ENCODE measurements around the gene FHIT.
"Not testable (repeated sequence)": the region's sequence is repeated elsewhere in the genome, so short reads cannot be mapped to it uniquely, and the experiment has no call there.

The FHIT gene

DNA sequence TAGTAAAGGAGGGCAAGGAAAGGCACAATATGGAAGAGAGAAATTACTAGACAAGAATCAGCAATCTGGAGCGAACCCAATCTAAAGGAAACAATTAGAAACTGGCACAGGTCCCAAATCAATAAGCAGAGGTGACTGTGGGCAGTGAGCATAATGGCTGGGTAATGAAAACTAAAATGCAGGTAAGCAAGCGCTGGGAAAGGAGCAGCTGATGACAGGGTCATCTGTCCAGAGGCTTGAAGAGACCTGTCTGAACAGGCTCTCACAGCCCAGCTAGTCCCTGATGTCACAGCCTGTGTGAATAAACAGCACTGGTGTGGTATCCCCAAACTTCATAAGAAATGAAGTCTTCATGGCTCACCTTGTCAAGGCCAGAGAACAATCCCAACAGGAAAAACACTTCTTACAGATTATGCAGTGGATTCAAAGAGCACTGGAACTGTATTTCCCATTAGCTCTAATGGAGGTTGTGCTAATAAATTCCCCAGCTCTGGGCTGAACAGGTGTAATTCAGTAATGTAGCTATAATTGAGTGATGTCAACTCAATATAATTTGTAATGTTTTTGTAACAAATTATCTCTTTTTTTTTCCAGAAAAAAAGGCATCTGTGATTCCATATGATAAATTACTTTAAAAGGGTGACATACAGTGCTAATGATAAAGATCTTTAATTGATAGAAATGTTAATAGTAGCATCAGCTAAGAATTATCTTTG is 197.3 kb downstream of the FHIT start:
- no peak for DNase-seq

DNA sequence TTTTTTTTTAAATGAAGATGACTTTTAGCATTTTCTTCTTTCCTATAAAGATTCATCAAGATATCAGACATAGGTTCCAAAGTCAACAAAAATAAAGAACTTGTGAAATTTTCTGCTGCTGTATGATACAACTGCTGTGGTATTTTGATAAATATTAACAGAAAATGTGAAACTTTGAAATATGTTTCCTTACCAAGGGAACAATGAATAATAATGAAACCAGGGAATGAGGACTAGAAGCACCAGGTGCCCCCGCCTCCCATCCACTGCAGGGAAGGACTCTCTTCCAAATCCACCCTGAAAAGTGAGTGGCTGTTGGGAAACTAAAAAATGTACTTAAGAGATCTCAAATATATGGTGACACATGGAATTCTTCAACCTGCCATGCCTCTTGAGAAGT is 198.4 kb downstream of the FHIT start:
- DNase-seq: no peak

DNA sequence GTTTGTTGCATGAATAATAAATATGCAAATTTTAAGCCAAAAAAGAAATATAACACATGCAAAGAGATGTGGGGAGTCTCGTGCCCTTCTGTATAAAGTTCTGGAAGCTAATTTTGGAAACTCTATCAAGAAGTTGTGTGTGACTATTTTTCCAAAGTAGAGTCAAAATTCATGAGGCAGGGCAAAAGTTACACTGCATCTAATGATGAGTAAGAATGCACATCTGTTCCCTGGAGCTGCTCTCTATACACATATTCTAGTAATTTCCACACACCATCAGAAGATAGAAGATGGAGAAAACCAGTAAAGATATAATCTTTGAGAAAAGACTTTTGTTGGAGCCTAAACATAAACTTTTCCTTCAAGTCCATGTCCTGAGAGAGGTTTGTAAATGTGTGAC is 199.6 kb downstream of the FHIT start:
- no peak for DNase-seq

DNA sequence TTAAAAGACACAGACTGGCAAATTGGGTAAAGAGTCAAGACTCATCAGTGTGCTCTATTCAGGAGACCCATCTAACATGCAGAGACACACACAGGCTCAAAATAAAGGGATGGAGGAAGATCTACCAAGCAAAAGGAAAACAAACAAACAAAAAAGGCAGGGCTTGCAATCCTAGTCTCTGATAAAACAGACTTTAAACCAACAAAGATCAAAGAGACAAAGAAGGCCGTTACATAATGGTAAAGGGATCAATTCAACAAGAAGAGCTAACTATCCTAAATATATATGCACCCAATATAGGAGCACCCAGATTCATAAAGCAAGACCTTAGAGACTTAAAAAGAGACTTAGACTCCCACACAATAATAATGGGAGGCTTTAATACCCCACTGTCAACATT is 206.1 kb downstream of the FHIT start:
- not testable (repeated sequence) for DNase-seq

DNA sequence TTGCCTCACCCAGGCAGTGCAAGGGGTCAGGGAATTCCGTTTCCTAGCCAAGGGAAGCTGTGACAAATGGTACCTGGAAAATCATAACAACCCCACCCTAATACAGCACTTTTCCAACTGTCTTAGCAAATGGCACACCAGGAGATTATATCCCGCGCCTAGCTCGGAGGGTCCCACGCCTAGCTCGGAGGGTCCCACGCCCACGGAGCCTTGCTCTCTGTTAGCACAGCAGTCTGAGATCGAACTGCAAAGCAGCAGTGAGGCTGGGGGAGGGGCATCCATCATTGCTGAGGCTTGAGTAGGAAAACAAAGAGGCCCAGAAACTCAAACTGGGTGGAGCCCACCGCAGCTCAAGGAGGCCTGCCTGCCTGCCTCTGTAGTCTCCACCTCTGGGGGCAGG is 208.1 kb downstream of the FHIT start:
- no peak for DNase-seq

DNA sequence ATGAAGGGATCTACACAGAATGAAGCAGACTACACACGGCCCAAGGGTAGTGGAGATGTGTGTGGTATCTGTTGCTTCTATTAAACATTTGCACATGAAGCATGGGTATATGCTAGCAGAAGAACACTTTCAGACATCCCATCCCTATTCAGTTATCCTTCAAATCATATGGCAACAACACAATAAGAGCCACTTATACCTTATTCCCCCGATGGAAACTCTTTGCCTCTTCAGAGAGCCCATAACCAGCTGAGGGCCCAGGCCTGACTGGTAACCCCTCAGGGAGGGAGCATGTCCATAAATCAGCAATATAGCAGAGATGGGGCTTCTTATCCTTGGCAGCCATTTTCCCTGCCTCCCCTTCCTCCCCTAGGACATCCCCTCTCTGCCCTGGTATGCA is 210.6 kb downstream of the FHIT start:
- no peak for DNase-seq

DNA sequence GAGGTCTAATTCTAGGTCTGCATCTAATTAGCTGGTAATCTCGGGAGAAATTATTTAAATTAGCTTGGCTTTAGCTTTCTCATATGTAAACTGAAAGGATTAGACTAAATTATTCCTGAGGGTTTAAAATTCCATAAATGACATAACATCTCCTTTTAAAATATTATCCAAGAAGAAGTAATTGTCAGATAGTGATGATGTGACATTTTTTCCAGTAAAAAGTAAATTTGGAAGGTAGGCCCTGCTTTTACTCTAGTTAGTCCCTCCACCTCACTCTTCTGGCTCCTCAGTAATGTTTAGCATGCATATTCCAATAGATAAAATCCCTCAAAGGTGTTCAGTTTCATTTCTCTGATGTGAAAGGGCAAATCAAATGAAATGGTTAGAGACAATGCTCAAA is 215.7 kb downstream of the FHIT start:
- DNase-seq: no peak

DNA sequence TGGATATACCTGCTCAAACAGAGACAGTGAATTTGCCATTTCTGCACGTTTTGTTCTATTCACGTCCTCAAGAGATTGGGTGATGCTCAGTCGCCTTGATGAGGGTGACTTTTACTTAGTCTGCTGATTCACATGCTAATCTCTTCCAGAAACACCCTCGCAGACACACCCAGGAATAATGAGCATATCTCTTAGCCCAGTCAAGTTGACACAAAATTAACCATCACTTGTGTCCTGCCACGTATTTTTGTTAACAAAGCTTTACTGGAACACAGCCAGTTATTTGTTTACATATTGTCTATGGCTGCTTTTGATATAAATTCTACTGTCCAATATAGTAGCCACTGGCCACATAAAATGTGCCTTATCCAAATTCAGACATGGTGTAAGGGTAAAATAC is 218.3 kb downstream of the FHIT start:
- no peak for DNase-seq

DNA sequence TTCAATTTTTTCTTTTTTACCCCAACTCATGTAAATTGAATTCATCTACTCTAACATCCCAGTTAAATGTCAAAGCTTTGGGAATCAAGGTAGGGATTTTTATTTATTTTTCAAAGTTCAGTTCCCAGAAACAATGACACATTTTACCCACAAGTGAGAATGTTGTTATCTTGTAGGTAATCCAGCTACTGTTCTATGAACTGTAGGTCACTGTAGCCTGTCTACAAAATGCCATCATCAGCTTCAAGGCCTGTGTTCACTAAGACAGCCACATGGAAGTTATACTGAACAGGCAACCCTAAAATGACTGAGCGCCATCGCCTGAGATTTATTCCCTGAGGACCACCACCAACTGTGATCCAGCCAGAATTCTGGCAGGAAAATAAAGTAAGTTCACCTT is 219.7 kb downstream of the FHIT start:
- DNase-seq: no peak

DNA sequence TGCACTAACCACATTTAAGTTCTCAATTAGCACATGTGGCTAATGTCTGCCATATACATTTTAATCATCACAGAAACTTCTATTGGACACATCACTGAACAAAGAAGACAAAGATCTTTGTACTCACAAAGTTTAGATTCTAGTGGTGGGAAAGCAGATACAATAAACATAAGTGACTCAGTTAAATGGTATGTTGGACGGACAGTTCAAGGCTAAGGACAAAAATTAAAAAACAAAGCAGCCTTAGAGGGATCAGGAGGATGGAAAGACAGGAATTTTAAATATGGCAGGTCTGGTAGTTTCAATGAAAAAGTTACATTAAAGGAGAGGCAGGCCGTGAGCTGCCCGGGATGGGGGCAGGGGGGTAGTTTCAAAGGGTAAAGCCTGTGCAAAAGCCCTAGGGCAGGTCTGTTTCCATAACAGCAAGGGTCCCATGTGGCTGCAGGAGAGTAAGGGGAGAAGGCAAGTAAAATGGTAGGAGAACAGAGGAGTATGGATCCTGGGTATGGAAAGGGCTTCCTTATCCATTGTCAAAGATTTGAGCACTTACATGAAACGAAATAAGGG is 220.7 kb downstream of the FHIT start:
- peak; percentile 16 for DNase-seq

DNA sequence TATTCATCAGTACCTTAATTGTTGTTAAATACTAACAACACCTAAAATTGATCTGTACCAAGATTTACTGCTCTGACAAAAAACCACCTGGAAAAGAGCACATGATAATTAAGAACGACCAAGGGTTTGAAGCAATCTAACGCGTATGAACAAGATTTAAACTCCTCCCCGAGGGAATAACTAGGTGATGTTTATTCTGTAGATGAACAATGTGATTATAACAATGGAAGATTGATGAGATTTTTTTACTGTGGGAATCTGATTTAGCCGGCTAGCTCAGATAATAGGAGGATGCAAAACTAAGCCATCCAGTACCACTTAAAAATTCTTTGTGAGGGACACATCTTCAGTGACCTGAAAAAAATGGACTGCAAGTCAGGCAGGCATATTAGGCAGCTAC is 222.1 kb downstream of the FHIT start:
- DNase-seq: no peak

DNA sequence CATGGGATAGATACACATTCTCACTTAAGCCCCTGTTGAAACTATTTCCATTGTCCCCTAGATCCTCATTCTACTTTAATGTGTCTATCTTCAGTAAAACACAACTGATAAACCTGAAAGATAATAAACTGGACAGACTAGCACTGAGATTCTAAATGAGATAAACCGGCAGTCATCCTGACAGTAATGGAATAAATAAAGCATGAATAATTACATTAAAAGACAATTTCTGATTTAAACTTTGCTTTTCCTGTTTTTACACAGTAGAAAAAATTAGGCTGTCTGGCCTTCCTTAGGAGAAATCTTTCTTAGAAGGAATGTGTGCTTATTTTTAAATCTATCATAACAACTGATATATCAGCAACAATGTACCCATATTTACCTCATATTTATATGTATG is 232.4 kb downstream of the FHIT start:
- no peak for DNase-seq

DNA sequence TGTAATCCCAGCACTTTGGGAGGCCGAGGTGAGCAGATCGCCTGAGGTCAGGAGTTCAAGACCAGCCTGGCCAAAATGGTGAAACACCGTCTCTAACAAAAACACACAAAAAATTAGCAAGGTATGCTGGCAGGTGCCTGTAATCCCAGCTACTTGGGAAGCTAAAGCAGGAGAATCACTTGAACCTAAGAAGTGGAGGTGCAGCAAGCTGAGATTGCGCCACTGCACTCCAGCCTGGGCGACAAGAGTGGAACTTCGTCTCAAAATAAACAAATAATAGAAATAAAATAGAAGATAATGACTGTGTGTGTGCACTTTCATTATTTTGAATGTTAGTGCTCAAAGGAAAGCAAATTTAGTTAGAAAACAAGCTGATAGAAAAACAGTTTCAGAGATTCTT is 234.2 kb downstream of the FHIT start:
- DNase-seq: not testable (repeated sequence)

DNA sequence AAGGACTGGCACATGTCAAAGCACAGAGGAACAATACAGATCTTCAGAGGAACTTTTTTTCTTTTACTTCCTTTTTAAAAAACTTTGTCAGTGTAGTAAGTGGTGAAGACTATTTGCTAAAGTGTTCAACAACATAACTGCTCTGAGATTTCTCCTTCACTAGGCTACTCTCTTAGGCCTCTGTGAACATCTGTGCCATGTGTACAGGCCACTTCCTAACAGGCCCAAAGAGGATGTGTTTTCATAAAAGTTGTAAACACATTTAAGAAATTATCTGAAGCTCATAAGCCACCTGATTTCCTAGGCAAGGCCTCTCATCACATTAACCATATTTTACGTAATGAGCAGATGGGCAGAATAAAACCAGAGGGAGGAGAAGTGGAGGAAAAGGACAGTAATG is 235.4 kb downstream of the FHIT start:
- DNase-seq: no peak

DNA sequence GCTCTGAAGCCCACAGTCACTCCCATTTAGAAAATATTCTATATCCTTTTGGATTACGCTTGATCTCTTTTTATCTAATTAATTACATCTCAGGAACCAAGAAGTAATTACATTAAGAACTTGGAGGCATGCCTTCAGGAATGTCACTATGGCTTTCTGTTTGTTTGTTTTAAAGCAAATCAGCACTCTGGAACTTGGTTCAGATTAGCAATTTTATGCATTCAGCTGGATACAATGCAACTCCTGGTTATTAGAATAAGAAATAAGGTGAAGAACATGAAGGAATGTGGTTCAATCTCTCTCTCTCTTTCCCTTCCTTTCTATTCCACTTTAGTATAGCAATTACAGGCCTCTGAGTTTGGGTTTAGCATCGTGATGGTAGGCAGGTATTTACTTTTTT is 235.8 kb downstream of the FHIT start:
- DNase-seq: no peak

DNA sequence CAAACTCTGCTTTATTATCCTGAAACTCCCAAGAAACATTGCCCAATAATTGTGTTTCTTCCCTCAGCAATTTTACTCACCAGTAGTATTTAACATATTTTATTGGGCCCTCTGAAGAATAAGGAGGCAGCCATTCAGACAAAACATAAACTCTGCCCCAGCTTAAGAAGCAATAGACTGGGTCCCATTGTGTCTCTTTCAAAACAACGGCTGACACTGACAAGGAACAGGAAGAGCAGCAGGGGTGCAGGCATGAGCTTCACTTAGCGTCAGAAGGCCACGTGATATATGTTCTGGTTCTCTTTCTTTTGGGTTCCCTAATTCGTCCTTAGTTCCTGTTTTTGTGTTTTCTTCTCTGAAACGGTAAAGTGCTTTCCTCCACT is 242.3 kb downstream of the FHIT start:
- no peak for DNase-seq

DNA sequence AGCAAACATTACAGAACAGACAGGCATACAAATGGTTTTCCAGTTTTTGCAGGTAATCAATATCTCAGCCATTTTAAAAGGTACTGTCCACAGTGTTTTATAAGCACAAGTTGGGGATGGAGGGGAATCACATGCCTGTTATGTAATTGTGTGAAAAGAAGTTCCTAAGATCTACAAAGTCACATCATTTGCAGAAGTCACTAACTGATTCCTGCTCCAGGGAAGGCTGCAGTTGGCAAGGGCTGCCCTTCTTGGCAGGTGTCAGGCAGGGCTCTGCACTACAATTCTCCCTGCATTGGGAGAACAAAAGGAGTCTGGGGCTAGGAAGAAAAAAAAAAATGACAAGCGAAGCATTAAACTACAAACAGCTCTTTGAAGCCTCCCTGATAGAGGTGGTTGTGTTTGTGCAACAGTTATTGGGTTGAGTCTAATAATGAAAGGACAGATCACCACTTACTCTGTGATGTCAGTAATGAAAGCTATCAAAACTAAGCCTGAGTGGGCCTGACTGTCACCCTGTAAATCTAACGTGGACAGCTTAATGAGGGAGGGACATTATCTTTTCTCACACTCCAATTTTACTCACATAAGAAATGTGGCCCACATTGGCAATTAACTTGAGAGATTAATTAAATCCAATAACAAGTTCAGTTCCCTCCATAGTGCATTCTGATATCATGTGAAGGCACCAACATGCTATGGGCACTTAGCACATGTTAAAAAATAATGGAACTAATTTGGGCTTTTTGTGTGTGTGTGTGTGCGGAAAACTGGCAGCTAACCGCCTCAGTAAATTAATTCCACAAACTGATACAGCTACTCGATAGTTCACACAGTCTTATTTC is 242.9 kb downstream of the FHIT start:
- no peak for DNase-seq

DNA sequence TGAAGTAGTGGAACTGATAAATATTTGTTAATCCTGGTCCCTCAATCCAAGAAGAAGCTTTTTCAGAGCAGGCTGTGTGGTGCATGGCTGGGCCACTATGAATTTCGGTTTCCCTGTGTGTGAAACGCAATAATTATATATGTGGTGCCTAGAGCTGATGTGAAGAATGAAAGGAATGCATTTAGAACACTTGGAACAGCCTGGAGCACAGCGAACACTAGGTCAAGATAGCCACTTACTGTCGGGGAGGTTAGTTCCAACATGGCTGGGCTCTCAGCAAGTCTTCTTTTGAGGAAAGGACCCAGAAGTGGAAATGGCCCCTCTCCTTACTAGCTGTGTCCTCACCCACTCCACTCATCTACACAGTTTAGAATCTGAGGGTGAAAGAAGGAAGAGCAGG is 245.7 kb downstream of the FHIT start:
- DNase-seq: no peak

DNA sequence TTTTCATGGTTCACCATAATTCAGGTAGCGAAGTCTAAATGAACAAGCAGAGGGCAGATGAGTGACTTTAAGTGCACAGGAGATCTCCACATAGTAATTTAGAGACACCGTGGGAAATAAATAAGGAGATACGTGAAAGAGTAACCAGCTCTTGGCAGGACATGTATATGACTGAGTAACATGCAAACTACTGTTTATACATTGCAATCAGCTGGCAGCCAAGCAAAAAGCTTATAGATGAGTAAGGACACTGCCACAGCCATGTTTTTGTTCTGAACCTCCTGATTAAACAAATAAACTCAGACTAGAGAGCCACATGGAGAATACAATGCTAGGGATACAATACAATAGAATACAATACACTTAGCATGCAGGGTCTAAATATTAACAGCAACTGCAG is 252.4 kb downstream of the FHIT start:
- no peak for DNase-seq

DNA sequence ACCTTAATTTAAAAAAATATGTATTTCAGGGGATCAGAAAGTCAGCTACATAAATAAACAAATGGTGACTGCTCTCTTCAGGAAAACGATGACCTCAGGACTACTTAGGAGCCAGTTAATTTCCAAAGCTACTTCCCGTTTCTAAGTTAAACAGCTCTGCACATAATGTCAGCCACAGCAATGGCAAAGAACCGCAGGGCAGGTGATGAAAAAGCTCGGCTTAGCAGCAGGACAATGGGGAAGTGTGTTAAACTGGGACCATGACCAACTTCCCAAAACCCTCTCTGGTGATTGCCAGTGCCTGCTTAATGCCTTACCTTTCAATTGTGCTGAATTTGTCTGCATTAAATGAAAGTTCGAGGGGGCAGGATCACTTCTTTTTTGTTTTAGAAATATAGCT is 258.9 kb downstream of the FHIT start:
- DNase-seq: no peak

DNA sequence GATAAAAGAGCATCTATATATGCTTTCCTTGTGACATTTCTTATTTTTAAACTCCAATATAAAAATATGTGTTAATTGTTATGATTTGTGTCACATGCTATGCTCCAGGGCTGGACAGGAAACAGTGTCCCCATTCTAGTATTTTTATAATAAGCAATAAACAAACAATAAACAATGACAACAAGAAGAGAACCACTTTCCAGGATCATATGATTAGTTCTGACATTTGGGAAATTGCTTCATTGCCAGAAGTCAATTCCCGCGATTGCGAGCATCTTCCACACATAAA is 260.9 kb downstream of the FHIT start:
- no peak for DNase-seq

DNA sequence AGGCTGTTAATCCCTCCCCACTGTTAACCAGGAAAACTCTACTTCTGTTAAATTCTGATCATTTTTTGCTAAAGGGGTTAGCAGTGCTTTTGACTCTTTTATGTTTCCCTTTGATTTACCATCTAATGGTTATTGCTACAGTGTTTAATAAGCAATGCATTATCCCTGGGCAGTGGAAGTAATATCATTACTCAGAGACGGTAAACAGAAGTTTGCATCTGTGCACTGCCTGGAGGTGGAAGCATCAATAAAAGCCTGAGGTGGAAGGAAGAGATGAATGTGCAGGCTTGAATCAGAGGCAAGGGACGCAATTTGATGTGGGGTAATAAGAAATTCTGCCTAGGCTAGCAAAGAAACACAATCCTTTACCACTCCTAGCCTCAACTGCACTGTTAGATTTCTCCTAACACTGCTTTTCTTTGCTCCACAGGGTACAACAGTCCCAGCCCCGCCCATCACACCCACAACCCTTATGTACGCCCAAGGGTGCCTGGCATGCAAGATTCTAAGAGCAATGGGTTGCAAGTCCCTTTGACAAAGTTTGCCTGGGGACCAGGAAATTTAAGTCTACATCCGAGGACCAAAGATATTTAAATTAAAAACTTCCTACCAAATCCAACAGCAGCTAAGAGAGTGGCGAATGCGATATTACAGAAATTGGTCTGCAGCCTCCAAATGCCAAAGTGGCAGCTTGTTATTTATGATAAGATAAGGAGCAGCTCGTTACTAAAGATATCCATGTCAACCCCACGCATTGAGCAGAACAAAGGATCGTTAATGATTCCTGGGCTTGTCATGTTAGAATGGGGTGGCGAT is 261.4 kb downstream of the FHIT start:
- DNase-seq: no peak

DNA sequence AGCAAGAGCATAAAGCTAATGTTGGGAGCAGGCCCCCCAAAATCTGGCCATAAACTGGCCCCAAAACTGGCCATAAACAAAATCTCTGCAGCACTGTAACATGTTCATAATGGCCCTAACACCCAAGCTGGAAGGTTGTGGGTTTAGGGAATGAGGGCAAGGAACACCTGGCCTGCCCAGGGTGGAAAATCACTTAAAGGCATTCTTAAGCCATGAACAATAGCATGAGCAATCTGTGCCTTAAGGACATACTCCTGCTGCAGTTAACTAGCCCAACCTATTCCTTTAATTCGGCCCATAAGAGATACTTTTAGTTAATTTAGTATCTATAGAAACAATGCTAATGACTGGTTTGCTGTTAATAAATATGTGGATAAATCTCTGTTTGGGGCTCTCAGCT is 264.1 kb downstream of the FHIT start:
- DNase-seq: not testable (repeated sequence)

DNA sequence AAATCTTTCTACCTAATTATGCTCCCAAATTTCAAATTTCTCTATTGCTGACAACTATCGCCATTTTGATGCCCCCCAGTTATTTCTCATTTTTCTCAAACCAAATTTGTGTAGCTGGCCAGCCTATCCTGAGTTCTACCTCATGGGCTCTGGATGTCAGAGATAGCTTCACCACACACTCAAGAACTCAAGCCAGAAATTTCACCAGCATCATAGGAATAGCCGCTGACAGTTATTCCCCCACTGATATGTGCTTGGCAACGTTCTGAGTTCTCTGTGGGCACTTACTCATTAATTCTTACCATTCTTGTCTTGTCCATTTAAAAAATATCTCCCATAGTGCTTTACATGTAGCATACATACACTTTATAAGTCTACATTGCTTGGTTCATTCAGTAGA is 264.7 kb downstream of the FHIT start:
- DNase-seq: no peak

All from fibroblast of skin of right quadriceps (primary cell).